ENCODE data around the gene ZNF804B. TPM values are rescaled to one million over a fixed set of nuclear protein-coding genes. Genes with fewer than 3 reads are reported as not detected.

The ZNF804B gene
- total RNA-seq, 1 donor from 2014 or later, result not detected

DNA sequence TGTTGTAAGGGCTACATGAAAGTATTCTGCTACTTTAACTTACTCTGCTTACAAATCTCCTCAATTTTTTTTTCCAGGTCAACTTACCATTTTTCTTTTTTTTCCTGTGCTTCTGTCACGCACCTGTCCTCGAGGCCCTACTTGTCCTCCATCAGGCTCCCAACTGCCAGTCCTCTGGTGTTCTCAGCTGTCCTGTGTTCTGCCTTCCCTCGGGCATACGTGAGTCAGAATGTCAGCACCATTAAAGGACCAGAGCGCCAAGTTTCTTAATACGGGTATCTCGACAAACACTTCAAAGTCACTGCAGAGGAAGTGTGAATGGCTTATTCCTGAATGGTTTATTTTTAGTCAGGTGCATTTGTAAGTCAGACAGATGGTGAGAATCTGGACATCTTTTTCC, 36.1 kb downstream of the ZNF804B start, which contains the start of gene TEX47:
TEX47 (minus strand) TSS at position 185 of the 400 bp plus-strand sequence. CDS start 795 bp downstream, outside the sequence.
- Histone ChIP-seq H3K27ac (no peak within 1 kb of the TSS), H3K9me3 (no peaks in the 10 kb centered on the region), H3K4me1 (no peaks in the 10 kb centered on the region), H3K27me3 (ENCODE audit: low read depth) (no peaks in the 10 kb centered on the region), H3K36me3 (no peaks in the 10 kb centered on the region), H3K4me3 (no peak within 1 kb of the TSS)
- intact Hi-C loops (cut with DNase I), result no loop called here
- DNase-seq (no peak), ATAC-seq (no peak)
- no peak for TF ChIP-seq CTCF (IDR thresholded peaks at IDR 0.05)

DNA sequence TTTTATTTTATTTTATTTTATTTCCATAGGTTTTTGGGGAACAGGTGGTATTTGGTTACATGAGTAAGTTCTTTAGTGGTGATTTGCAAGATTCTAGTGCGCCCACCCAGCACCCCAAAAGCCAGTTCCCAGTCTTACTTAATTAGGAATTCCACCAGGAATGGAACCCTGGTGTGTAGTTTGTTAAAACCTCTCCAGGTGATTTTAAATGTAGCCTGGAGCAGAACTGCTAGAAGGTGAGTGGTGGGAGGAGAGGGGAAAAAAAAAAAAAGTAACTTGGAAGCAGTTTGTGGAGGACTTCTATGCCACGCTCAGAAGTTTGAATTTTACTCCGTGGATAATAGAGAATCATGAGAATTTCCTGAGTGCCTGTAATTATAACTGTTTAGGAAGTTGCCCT, 41.5 kb downstream of the ZNF804B start:
- H3K4me1 ChIP-seq, result no peaks in the 10 kb centered on the region
- no peaks in the 10 kb centered on the region for H3K27me3 ChIP-seq (ENCODE audit: low read depth)
- ATAC-seq, result no peak
- H3K9me3 ChIP-seq, result no peaks in the 10 kb centered on the region
- no peak for TF ChIP-seq CTCF (IDR thresholded peaks at IDR 0.05)
- H3K36me3 ChIP-seq, result no peaks in the 10 kb centered on the region
- intact Hi-C loops (cut with DNase I), result no loop called here
- DNase-seq, result no peak
- no peak overlapping the region for H3K27ac ChIP-seq
- H3K4me3 ChIP-seq, result no peak overlapping the region

- no peaks in the 10 kb centered on the region for H3K27me3 ChIP-seq (ENCODE audit: low read depth)
- ATAC-seq (no peak), DNase-seq (no peak)
- intact Hi-C loops (cut with DNase I), result no loop called here
- H3K4me3 ChIP-seq, result no peak overlapping the region
- H3K4me1 ChIP-seq, result no peaks in the 10 kb centered on the region
- no peak overlapping the region for H3K27ac ChIP-seq
- no peaks in the 10 kb centered on the region for H3K36me3 ChIP-seq
- no peaks in the 10 kb centered on the region for H3K9me3 ChIP-seq
- TF ChIP-seq CTCF (IDR thresholded peaks at IDR 0.05), result no peak
Measured at GRCh38 chr7:88806280-88807037, 47.0 kb downstream of the ZNF804B start.

- Histone ChIP-seq H3K27me3 (ENCODE audit: low read depth) (no peaks in the 10 kb centered on the region), H3K9me3 (no peaks in the 10 kb centered on the region), H3K27ac (no peak overlapping the region), H3K4me1 (no peaks in the 10 kb centered on the region), H3K36me3 (no peaks in the 10 kb centered on the region), H3K4me3 (no peak overlapping the region)
- intact Hi-C loops (cut with DNase I), result no loop called here
- no peak for TF ChIP-seq CTCF (IDR thresholded peaks at IDR 0.05)
- ATAC-seq (no peak), DNase-seq (no peak)
Measured at GRCh38 chr7:88818552-88818951, 59.1 kb downstream of the ZNF804B start.

GRCh38 chr7:88826222-88826621, 66.7 kb downstream of the ZNF804B start:
- no peak overlapping the region for H3K27ac ChIP-seq
- no peaks in the 10 kb centered on the region for H3K27me3 ChIP-seq (ENCODE audit: low read depth)
- ATAC-seq, result no peak
- DNase-seq, result no peak
- no peaks in the 10 kb centered on the region for H3K9me3 ChIP-seq
- intact Hi-C loops (cut with DNase I), result no loop called here
- no peaks in the 10 kb centered on the region for H3K36me3 ChIP-seq
- H3K4me3 ChIP-seq, result no peak overlapping the region
- H3K4me1 ChIP-seq, result no peaks in the 10 kb centered on the region
- TF ChIP-seq CTCF (IDR thresholded peaks at IDR 0.05), result no peak
